Measurements from ENCODE around the gene ZNF335. TPM values are rescaled to one million over a fixed set of nuclear protein-coding genes. Genes with fewer than 3 reads are reported as not detected.

Gene ZNF335
- total and polyA plus RNA-seq, 2 of the 13 experiments (the other 11 are each of a cell fraction or from before 2014, with no cell fraction given), result 9.7 to 13.7 TPM

DNA sequence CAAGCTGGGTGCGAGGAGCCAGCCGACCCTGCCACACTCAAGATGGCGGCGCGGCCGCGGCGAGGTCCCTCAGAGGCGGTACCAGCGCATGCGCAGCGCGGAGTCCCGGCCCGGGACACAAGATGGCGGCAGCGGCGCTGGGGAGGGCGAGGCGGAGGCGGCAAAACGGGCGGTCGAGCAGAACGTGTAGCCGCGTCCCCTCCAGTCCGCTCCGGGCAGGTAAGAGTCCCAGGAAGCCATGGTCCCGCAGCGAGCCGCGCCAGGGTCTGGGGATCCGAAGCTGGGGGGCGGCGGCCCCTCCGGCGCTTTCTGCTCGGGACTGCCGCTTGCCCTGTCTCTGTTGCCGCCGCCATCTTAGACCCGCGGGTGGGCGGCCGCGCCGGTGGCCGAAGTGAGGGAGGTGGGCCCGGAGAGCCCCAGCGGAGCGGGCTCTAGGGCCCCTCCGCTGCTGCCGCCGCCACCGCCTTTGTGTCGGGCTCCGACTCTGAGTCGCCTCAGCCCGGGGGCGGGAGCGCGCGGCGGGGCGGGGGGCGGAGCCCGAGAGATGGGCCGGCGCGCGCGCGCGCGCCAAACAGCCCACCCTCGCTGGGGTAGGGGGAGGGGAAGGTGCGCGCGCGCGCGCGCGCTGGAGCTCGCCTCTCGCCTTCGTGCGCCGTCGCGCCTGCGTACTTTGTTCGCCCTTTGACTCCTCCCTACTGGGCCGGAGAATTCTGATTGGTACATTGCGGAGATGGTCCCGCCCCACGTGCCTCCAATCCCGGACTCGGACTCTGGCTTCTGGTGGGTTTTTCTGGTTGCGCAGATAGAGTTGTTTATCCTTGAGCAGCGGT, 37.2 kb downstream of the ZNF335 start, which contains the start of gene PCIF1 (continued):
- TF ChIP-seq, protein P1, sequence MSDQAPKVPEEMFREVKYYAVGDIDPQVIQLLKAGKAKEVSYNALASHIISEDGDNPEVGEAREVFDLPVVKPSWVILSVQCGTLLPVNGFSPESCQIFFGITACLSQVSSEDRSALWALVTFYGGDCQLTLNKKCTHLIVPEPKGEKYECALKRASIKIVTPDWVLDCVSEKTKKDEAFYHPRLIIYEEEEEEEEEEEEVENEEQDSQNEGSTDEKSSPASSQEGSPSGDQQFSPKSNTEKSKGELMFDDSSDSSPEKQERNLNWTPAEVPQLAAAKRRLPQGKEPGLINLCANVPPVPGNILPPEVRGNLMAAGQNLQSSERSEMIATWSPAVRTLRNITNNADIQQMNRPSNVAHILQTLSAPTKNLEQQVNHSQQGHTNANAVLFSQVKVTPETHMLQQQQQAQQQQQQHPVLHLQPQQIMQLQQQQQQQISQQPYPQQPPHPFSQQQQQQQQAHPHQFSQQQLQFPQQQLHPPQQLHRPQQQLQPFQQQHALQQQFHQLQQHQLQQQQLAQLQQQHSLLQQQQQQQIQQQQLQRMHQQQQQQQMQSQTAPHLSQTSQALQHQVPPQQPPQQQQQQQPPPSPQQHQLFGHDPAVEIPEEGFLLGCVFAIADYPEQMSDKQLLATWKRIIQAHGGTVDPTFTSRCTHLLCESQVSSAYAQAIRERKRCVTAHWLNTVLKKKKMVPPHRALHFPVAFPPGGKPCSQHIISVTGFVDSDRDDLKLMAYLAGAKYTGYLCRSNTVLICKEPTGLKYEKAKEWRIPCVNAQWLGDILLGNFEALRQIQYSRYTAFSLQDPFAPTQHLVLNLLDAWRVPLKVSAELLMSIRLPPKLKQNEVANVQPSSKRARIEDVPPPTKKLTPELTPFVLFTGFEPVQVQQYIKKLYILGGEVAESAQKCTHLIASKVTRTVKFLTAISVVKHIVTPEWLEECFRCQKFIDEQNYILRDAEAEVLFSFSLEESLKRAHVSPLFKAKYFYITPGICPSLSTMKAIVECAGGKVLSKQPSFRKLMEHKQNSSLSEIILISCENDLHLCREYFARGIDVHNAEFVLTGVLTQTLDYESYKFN (CRISPR knock-in tag; conservative IDR thresholded peaks at IDR 0.05), result peak; percentile 60
- TF ChIP-seq ELF4 (CRISPR knock-in tag; IDR thresholded peaks at IDR 0.05; ENCODE audit: borderline replicate concordance) (peak; percentile 93), ZFP90 (CRISPR knock-in tag; IDR thresholded peaks at IDR 0.05; ENCODE audit: borderline replicate concordance) (peak; percentile 15; the same call in 1 of the 2 replicates), ARNTL (CRISPR knock-in tag; IDR thresholded peaks at IDR 0.05) (peak; percentile 54), ZNF577 (CRISPR knock-in tag; IDR thresholded peaks at IDR 0.05; ENCODE audit: borderline replicate concordance, low read depth) (no peak), TARDBP (CRISPR knock-in tag; IDR thresholded peaks at IDR 0.05) (peak; percentile 64; the same call in 1 of the 2 replicates), ZNF282 (IDR thresholded peaks at IDR 0.05; ENCODE audit: partially characterized antibody) (no peak), NFE2L1 (CRISPR knock-in tag; IDR thresholded peaks at IDR 0.05; ENCODE audit: borderline replicate concordance) (peak; percentile 92; the same call in 1 of the 2 replicates), NFE2L2 (IDR thresholded peaks at IDR 0.05; ENCODE audit: low read length) (no peak), ZNF883 (CRISPR knock-in tag; IDR thresholded peaks at IDR 0.05; ENCODE audit: not compliant biosample characterization) (peak; percentile 97), ZFP41 (CRISPR knock-in tag; IDR thresholded peaks at IDR 0.05; ENCODE audit: borderline replicate concordance) (peak; percentile 96), HNRNPL (IDR thresholded peaks at IDR 0.05; ENCODE audit: low read depth, low read length) (peak; percentile 58; the same call in 1 of the 2 replicates), ZSCAN20 (CRISPR knock-in tag; IDR thresholded peaks at IDR 0.05; ENCODE audit: borderline replicate concordance) (peak; percentile 94; the same call in 1 of the 2 replicates), ZNF839 (CRISPR knock-in tag; IDR thresholded peaks at IDR 0.05; ENCODE audit: borderline replicate concordance) (peak; percentile 98)
- TF ChIP-seq, protein P2, sequence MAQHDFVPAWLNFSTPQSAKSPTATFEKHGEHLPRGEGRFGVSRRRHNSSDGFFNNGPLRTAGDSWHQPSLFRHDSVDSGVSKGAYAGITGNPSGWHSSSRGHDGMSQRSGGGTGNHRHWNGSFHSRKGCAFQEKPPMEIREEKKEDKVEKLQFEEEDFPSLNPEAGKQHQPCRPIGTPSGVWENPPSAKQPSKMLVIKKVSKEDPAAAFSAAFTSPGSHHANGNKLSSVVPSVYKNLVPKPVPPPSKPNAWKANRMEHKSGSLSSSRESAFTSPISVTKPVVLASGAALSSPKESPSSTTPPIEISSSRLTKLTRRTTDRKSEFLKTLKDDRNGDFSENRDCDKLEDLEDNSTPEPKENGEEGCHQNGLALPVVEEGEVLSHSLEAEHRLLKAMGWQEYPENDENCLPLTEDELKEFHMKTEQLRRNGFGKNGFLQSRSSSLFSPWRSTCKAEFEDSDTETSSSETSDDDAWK (CRISPR knock-in tag; IDR thresholded peaks at IDR 0.05), result no peak
- TF ChIP-seq, protein P3, sequence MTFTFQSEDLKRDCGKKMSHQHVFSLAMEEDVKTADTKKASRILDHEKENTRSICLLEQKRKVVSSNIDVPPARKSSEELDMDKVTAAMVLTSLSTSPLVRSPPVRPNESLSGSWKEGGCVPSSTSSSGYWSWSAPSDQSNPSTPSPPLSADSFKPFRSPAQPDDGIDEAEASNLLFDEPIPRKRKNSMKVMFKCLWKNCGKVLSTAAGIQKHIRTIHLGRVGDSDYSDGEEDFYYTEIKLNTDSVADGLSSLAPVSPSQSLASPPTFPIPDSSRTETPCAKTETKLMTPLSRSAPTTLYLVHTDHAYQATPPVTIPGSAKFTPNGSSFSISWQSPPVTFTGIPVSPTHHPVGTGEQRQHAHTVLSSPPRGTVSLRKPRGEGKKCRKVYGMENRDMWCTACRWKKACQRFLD (CRISPR knock-in tag; IDR thresholded peaks at IDR 0.05; ENCODE audit: borderline replicate concordance), result no peak; the same call in 1 of the 2 replicates

Measured in HepG2 (cell line).